Measurements from ENCODE around the gene PAOX. TPM values are rescaled to one million over a fixed set of nuclear protein-coding genes. Genes with fewer than 3 reads are reported as not detected.
"Not testable (repeated sequence)": the region's sequence is repeated elsewhere in the genome, so short reads cannot be mapped to it uniquely, and the experiment has no call there.

PAOX gene
- polyA plus RNA-seq, 1 experiment, result 4.5 TPM

GRCh38 chr10:133421336-133422222 lies 42.5 kb downstream of the PAOX start:
- no peaks in the 10 kb centered on the region; the same call in 1 of the 2 replicates for H3K27me3 ChIP-seq (ENCODE audit: control insufficient read depth, insufficient read depth, low read length)
- CTCF ChIA-PET, result interaction anchor here (1.2 to 2.0 kb wide), 3 partner anchors 16 to 17 kb away, joined by 4 to 6 read pairs (median 6); no protein-coding TSS in a partner anchor
- no peak overlapping the region for H3K4me3 ChIP-seq (ENCODE audit: low read depth, low read length)
- DNase-seq (ENCODE audit: low read depth), result no peak
- TF ChIP-seq, protein P1, sequence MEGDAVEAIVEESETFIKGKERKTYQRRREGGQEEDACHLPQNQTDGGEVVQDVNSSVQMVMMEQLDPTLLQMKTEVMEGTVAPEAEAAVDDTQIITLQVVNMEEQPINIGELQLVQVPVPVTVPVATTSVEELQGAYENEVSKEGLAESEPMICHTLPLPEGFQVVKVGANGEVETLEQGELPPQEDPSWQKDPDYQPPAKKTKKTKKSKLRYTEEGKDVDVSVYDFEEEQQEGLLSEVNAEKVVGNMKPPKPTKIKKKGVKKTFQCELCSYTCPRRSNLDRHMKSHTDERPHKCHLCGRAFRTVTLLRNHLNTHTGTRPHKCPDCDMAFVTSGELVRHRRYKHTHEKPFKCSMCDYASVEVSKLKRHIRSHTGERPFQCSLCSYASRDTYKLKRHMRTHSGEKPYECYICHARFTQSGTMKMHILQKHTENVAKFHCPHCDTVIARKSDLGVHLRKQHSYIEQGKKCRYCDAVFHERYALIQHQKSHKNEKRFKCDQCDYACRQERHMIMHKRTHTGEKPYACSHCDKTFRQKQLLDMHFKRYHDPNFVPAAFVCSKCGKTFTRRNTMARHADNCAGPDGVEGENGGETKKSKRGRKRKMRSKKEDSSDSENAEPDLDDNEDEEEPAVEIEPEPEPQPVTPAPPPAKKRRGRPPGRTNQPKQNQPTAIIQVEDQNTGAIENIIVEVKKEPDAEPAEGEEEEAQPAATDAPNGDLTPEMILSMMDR (IDR thresholded peaks at IDR 0.05; ENCODE audit: insufficient read depth, low read depth, low read length), result no peak
- POLR2A ChIA-PET, result no interaction called here
- H3K36me3 ChIP-seq (ENCODE audit: control insufficient read depth, insufficient read depth, low read length), result peaks cover 9% of the 10 kb centered on the region

- TF ChIP-seq, protein P1 (IDR thresholded peaks at IDR 0.05; ENCODE audit: insufficient read depth, low read depth, low read length), result no peak
- ChIA-PET CTCF (interaction anchor here (1.2 kb wide), 1 partner anchor 16 kb away, joined by 6 read pairs; no protein-coding TSS in a partner anchor), POLR2A (no interaction called here)
- H3K36me3 ChIP-seq (ENCODE audit: control insufficient read depth, insufficient read depth, low read length), result peaks cover 9% of the 10 kb centered on the region
- DNase-seq (ENCODE audit: low read depth), result no peak
- no peak overlapping the region for H3K4me3 ChIP-seq (ENCODE audit: low read depth, low read length)
- H3K27me3 ChIP-seq (ENCODE audit: control insufficient read depth, insufficient read depth, low read length), result no peaks in the 10 kb centered on the region; the same call in 1 of the 2 replicates
These were observed 43.3 kb downstream of the PAOX start for GRCh38 chr10:133422223-133422806.

- Histone ChIP-seq H3K4me3 (ENCODE audit: low read depth, low read length) (peak overlapping the region; percentile 13; the same call in 1 of the 2 replicates), H3K27me3 (ENCODE audit: control insufficient read depth, insufficient read depth, low read length) (no peaks in the 10 kb centered on the region; the same call in 1 of the 2 replicates), H3K36me3 (ENCODE audit: control insufficient read depth, insufficient read depth, low read length) (peaks cover 9% of the 10 kb centered on the region)
- CTCF ChIA-PET, result interaction anchor here (1.2 kb wide), 1 partner anchor 15 kb away, joined by 6 read pairs; no protein-coding TSS in a partner anchor
- DNase-seq (ENCODE audit: low read depth), result no peak
- POLR2A ChIA-PET, result no interaction called here
- TF ChIP-seq, protein P1 (IDR thresholded peaks at IDR 0.05; ENCODE audit: insufficient read depth, low read depth, low read length), result no peak
These were observed 44.0 kb downstream of the PAOX start for GRCh38 chr10:133422807-133423771.

DNA sequence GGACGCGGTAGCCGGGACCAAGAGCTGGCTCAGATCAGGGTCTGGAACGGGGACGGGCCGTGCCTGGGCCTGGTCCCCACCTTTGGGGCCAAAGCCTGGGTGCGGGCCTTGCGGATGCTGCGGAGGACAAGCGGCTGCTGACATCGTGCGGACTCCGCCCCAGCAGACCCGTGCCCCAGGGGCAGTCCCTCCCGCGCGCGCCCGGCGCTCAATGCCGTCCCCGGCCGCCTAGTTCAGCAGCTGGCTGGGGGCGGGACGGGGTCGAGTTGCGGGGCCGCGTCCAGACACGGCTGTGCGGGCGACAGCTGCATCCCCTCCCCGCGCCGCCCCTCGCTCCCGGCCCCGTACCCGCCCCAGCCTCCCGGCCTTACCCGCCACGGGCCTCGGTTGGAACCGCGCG lies 45.0 kb downstream of the PAOX start:
- H3K36me3 ChIP-seq (ENCODE audit: control insufficient read depth, insufficient read depth, low read length), result not testable (repeated sequence)

DNA sequence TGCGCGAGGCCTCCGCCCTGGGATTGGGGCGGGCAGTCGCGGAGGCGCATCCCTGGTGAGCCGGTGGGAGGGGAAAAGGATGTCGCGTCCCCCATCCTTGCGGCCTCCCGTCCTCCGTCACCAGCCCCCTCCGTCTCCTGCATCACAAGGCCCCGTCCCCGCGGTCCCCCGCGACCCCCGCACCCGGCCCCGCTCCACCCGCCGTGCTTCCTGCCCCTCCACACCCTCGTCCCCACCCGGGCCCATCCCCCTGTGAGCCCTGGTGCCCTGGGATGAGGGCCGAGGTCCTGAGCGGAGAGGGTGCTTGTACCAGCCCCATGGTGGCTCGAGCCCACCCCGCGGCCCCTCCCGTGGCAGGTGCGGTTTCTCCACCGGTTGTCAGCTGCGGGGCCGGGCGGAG lies 45.5 kb downstream of the PAOX start, which contains the start of gene SPRN:
Gene SPRN, minus strand, starts transcription at position 25 of the 400 bp plus-strand sequence. CDS start 944 bp downstream, outside the sequence.
- DNase-seq (ENCODE audit: low read depth); CTCF ChIA-PET; H3K27me3 ChIP-seq (ENCODE audit: control insufficient read depth, insufficient read depth, low read length); POLR2A ChIA-PET; H3K36me3 ChIP-seq (ENCODE audit: control insufficient read depth, insufficient read depth, low read length): not testable (repeated sequence)
- peak within 1 kb of the TSS; percentile 29 for H3K4me3 ChIP-seq (ENCODE audit: low read depth, low read length)

More for the DNA sequence above, 45.0 kb downstream of the PAOX start:
- DNase-seq (ENCODE audit: low read depth); H3K27me3 ChIP-seq (ENCODE audit: control insufficient read depth, insufficient read depth, low read length); POLR2A ChIA-PET; CTCF ChIA-PET: not testable (repeated sequence)
- peak overlapping the region; percentile 29 for H3K4me3 ChIP-seq (ENCODE audit: low read depth, low read length)

DNA sequence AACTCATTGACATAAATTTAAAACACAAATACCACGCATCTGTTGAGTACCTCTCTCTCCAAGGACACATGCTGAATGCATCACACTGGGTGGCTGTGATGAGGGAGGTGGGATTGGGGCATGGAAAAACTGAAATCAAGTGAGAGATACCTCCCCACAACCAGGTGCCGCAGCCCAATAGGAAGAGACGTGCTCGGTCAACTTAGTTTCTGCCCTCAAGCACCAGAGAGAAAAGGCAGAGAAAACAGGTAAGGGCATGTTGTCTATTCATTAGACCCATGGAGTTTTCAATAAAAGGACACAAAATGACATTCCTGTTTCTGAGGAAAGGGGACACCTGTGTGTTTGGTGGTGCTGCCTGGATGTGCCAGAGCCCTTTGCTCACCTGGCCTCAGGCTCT lies 50.5 kb downstream of the PAOX start:
- H3K27me3 ChIP-seq (ENCODE audit: control insufficient read depth, insufficient read depth, low read length); POLR2A ChIA-PET; H3K36me3 ChIP-seq (ENCODE audit: control insufficient read depth, insufficient read depth, low read length); H3K4me3 ChIP-seq (ENCODE audit: low read depth, low read length); DNase-seq (ENCODE audit: low read depth): not testable (repeated sequence)
- CTCF ChIA-PET, result interaction anchor here (1.6 kb wide), 1 partner anchor 9 kb away, joined by 3 read pairs; no protein-coding TSS in a partner anchor

DNA sequence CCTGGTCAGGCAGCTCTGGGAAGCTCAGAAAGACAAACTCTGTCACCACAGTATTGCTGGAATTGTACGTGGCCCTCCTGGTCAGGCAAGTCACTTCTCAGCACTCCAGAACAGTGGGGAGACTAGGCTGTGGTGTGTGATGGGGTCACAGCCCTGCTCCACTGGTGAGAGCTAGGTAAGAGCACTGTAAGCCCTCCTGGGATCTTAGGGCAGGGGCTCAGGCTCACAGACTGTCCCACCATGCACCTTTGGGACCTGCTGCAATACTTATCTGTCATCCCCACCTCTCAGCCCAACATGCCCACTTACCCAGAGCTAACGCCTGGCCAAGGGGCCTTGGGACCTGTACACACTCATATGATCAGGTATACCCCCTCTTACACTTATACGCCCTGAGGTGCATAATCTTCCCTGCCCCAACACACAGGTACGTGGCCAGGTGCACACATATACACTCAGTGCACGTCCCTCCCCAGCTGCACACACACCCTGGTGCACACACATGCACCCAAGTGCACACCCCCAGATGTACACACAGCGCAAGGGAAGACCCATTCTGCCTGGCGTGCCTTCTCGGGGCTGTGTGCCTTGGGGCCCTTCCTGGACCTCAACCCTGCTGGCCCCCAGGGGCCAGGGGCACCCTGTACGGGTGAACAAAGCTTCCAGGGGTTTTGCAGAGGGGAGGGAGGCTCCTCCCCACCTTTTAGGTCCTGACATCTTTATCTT lies 53.0 kb downstream of the PAOX start:
- CTCF ChIA-PET; POLR2A ChIA-PET; H3K27me3 ChIP-seq (ENCODE audit: control insufficient read depth, insufficient read depth, low read length); DNase-seq (ENCODE audit: low read depth); H3K36me3 ChIP-seq (ENCODE audit: control insufficient read depth, insufficient read depth, low read length); H3K4me3 ChIP-seq (ENCODE audit: low read depth, low read length): not testable (repeated sequence)

GRCh38 chr10:133432789-133433188 lies 53.7 kb downstream of the PAOX start:
- H3K4me3 ChIP-seq (ENCODE audit: low read depth, low read length); DNase-seq (ENCODE audit: low read depth); POLR2A ChIA-PET; CTCF ChIA-PET; H3K36me3 ChIP-seq (ENCODE audit: control insufficient read depth, insufficient read depth, low read length); H3K27me3 ChIP-seq (ENCODE audit: control insufficient read depth, insufficient read depth, low read length): not testable (repeated sequence)

All from BJ (cell line).